HL-60/S4 treated with phorbol 12-myristate 13-acetate at 8.2 ng/mL for 4 days and 3 days (cell line): ENCODE measurements around the gene XPOT.

ENCODE experiments used
- in situ Hi-C: fragments of 300-500 bp; cut with MboI; formaldehyde crosslinking; loops from 2 replicates; pipeline ENCODE4 v1.15.0; 2022; ENCODE audit warnings: low sequenced_read_pairs

The XPOT gene

DNA sequence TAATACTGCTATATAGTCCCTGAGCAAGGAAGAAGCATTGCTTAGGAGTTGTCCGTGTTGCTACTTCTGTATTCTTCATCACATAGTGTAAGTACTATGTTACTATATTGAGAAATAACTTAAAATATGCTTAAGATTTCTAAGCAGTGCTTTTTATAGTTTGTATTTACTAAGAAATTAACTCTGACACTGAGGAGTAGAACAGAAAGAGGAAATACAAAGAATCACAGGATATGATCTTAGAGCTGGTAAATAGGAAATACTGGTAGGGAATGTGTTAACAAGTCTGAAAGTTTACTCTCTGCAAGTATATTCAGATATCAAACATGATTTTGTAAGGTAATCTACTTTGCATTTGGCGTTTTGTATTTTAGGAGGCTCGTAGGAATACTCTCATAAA is 15.5 kb downstream of the XPOT start:
- in situ Hi-C loops: no loop called here

DNA sequence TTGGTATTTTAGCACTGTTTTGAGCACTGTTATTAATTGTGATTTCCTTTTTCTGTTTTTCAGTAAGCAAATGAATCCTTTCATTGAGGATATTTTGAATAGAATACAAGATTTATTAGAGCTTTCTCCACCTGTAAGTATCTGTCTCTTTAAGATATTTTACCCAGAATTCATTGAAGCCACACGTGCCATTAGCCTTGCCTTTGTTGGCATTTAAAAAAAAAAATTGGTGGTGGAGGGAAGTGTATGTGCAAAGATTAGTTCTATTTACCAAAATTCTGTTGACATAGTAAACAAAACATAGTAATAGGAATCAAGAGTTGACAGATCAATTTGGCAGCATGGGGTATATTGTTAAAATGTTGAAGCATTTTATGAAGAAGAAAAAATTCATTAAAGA is 23.8 kb downstream of the XPOT start:
- in situ Hi-C loops: no loop called here

DNA sequence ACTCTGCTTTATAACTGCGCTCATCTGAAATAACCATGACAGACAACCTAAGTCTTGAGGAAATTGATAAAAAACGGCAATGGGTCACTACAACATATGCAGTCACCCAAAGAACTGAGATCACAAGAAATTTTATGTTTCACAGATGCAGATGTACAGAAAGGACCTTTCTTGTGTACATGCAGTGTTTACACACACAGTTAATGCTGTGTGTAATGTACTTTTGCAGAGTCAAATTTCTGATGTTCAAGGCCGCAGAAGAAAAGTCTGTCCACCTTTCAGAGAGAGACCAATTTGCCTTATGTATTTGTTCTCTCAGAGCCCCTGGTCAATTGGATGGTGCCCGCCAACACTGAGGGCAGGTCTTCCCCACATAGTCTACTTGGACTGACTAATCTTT is 24.8 kb downstream of the XPOT start:
- in situ Hi-C loops: no loop called here

DNA sequence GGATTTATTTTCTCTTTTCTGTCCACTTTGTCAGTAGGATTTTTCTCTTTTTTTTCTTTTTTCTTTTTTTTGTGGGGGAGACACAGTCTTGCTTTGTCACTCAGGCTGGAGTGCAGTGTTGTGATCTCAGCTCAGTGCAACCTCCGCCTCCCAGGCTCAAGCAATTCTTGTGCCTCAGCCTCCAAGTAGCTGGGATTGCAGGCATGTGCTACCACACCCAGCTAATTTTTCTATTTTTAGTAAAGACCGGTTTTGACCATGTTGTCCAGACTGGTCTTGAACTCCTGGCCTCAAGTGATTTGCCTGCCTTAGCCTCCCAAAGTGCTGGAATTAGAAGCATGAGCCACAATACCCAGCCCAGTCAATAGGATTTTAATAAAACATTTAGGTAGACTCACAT is 26.7 kb downstream of the XPOT start:
- in situ Hi-C loops: no loop called here

DNA sequence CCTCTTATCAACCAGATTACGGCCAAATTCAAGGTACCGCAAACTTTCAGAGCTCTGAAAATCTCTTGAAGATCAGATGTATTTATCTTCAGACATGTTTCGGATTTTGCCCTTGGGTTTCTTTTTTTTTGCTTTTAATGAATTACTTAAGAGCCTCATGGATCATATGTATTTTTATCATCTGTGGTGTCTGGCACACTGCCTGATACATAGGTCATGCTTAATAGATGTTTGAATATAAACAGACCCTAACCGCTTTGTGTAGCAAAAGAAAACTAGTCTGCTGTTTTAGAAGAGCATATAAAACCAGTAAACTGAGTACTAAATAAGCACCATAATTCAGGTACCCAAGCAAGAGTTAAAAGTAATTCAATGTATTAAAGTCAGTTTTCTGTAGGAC is 27.6 kb downstream of the XPOT start:
- in situ Hi-C loops: no loop called here

DNA sequence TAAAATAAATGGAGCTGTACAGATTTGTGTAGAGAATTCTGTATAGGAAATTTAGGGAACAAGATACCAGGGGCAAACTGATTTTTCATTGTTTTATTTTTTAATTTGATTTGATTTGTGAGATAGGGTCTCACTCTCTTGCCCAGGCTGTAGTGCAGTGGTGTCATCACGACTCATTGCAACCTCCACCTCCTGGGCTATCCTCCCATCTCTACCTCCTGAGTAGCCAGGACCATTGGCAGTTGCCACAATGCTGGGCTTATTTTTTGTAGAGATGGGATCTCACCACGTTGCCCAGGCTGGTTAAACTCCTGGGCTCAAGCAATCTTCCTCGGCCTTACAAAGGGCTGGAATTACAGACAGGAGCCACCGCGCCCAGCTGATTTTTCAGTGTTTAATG is 29.7 kb downstream of the XPOT start:
- in situ Hi-C loops: no loop called here

DNA sequence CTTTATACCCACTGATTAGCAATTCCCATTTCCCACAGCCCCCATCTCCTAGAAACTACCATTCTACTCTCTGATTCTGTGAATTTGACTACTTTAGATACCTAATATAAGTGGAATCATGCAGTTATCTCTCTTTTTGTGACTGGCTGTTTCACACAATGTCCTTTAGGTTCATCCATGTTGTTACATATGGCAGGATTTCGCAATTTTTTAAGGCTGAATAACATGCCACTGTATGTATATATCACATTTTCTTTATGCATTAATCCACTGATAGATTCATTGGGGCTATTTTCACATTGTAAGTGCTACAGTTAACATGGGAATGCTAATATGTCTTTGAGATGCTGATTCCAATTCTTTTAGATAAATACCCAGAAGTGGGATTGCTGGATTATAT is 35.9 kb downstream of the XPOT start:
- in situ Hi-C loops: no loop called here

DNA sequence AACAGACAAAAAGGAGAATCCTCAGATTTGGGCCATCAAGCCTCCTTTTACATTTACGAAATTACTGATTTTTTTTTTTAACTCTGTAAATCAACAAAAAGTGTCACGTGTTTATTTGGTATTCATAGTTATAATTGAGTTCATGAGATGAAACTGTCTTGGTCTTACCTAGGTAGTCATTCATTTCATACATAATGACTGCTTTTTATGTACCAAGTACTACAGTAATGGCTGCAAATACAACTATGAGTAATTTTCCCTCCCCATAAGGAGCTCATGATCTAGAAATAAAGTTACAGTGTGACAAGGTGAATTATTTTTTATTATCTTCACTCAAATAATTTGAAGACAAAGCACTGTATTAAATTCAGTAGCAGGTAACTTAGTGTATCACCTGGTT is 41.3 kb downstream of the XPOT start:
- in situ Hi-C loops: no loop called here

DNA sequence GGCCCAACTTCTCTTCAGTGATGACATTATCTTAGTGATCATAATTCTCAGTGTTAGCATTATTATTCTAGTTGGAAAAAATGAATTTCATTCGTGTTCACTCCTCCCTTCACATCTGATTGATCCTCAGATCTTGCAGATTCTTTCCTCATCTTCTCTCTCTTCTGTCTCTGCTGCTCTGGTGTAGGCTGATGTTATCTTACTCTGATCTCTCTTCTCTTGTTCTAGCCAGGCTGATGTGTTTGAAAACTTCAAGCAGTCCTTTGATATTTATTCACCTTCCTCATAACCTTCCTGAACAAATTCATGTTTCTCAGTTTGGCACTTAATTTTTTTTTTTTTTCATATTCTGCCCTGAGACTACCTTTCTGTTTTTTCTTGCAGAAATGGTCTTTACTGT is 42.1 kb downstream of the XPOT start:
- in situ Hi-C loops: no loop called here

DNA sequence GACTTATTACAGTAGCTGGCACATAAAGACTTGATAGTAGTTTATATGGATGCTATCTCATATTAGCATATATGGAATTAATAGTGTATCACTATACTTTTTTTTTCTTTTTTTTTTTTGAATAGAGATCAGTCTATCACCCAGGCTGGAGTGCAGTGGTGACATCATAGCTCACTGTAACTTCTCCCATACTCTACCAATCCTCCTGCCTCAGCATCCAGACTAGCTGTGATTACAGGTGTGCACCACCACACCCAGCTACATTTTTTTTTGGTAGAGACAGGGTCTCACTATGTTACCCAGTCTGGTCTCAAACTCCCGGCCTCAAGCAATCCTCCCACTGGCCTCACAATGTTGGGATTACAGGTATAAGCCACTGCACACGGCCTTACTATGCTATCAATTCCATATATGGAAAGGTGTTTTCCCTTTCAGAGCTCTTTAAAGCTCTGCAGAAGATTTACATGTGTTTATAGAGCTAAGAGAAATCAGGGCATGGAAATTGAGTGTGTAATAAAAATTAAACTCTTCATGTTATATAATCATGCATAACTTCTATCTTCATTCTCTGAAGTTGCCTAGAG is 46.0 kb downstream of the XPOT start:
- in situ Hi-C loops: no loop called here

DNA sequence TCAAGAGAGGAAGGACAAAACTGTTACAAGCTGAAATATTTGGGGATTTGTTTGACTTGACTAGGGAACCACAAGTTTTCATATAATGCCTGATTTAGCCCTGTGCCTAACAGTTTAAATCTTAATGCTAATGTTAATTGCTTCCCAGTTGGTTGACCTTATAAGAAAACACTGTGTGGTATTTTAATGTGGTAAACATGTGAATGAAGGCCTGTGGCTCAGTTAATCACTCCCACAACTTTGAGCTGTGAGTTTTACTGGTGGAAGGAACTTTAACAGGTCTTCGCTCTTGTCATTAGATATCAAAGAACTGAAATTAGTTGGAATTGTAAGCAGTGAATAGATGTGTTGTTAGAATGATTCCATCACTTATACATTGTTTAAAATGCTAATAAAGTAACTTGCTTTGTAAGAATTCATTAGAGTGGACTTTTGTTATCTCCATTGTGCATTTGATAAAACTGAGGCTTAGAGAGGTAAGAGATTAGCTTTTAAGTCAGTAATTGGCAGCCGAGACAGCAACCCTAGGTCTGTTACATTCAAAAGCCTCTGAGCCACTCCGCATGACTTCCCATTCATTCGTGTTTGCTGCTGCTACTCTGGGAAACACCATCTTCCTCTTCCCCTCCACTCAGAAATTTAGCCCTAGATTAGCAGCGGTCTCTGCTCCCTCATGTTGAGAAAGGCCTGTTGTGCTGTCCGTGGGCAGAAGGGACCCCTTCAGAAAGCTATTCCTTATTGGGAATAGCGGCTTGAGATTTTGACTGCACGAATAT is 46.7 kb downstream of the XPOT start:
- in situ Hi-C loops: no loop called here

DNA sequence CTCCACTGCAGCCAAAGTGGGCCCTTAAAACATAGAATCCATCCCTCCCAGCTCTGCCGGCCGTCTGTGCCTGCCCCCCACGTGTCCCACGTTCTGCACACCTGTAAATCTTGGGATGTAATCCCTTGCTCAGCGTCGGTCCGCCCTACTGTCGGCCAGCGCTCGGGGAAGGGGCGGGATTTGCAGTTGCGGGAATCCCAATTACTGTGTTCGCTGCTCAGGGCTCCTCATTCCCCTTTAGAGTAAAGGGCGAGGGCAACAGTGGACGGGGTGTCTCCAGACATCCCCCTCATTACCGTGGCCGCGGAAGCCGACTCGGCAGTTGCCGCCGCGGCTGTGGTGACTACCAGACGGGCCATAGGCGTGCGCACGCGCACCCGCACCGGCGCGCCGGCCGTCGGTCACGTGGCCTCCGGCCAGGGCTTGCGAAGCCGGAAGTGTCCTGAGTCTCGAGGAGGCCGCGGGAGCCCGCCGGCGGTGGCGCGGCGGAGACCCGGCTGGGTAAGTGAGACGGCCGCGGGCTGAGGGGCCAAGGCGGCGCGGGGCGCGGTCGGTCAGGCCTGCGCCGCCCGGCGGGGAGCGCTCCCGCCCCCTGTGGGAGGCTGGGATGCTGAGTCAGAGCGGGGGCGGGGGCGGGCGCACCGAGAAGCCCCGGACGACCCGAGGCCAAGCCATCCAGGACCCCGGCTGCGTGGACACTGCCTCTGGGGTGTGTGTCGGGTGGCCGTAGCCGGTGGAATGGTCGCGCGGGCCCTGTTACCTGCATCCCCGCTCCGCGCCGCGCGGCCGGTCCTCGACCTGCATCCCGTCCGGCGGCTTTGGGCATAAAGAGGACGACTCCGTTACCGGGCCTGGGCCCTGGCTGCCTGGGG is 47.7 kb downstream of the XPOT start, which contains the start of gene TBK1:
Gene TBK1 (plus strand): TSS at position 434 of the 872 bp plus-strand sequence. CDS start 3,751 bp downstream, outside the sequence.
- in situ Hi-C loops: no loop called here

DNA sequence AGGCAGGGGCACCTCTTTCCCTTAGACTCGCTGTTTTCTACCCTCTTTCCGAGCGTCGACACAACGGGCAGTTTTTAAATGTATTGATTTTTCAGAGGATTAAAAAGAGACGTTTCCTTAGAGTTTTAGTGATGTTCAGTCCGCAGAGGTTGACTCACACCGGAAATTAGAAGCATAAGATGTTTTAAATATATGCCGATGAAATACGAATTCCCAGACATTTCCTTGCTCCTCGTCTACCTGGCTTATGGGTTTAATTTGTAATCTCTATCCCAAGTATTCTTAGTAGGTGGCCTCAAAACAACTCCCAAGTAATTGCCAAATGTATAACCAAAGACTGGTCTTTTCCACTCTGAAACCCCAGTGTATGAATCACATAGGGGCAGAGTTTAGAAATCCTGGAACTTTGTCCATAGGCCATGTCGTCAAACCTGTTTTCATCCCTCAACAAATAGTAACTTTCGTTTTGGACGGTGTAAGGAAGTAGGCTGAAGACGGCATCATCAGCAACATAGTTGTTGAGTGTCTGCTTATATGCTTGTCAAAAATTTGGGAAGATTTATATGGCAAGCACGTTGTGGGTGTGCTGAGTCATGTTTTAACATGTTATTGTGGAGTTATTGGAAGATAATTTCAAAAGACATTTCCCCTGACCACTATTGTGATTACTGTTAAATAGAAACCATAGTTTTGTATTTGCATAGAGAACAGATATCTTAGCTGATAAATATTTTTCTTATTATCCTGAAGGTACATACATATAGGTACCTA is 48.6 kb downstream of the XPOT start:
- in situ Hi-C loops: no loop called here

DNA sequence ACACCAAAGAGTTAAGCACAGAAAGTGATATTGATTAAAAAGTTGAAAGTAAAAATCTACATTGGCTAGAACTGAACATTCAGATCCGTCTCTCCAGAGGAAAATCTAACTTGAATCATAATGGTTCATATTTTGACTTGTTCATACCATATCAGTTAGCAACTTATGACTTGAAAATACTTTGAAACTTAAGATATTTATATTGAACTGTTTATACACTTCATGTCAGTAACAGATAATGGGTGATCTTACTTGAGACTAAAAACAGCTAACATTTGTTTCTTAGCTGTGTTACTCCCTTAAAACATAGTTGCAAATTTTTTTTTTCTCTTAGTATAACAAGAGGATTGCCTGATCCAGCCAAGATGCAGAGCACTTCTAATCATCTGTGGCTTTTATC is 51.3 kb downstream of the XPOT start:
- in situ Hi-C loops: no loop called here

DNA sequence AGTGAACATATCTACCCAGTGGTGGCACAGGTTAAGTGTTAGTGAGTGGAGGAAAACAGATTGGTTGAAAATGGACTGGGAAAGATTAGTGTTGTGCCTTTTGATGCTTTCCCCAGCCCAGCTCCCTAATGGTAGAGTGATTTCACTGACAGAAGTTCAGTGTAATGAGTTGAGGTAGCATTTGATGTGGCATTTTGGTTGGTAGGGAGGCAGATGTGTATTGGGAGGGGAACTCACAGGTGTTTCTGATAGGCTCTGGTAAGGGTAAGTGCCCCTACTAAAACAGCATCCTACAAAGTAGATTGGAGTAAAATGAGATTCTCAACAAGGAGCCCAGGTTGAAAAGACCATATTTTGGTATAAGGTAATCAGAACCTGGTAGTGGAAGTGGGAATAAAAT is 51.9 kb downstream of the XPOT start:
- in situ Hi-C loops: no loop called here

DNA sequence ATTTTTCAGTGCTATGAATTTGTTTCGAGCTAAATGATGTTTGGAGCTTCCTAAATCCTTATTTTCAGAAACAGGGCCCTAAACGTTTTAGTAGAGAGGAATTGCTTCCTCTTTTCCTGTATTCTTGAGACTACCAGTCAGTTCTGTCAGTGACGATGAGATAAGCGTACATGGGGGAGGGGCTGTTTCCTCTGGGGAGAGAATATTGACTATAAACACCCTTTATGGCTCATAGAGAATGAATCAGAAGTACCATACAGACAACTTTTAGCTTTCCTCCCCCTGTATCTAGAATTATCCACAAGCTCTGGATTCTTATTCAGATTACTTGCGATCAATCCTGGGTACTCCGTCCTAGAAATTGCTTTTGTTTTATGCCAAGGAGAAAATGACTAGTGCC is 52.8 kb downstream of the XPOT start:
- in situ Hi-C loops: no loop called here

DNA sequence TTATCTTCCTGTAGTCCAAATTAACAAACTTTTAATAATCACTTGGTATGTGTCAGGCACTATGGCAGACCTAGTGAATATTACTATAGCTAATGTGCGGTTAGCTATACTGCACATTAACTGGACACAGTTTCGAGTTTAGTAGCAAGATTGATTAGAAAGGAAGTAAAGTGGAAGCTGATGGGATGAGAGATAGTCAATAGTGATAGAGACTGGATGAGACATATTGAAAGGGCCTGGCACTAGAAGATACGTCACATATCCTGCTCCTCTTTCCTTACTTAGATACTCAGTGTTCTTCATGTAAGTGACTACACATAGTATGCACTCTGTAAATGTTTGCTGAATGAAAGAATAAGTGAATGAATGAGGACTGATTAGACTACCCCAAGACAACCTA is 53.3 kb downstream of the XPOT start:
- in situ Hi-C loops: no loop called here

DNA sequence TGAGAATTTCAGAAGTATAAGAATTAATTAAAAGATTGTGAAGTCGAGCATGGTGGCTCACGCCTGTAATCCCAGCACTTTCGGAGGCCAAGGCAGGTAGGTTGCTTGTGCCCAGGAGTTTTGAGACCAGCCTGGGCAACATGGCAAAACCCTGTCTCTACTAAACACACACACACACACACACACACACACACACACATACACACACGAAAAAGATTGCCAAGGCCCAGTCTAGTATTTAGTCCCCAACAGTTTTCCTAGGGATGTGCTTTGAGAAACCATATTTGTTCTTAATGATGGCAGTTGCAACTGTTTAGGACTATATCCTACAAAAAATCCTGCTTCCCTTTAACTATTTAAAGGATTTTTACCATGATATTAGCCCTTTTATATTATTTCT is 53.7 kb downstream of the XPOT start:
- in situ Hi-C loops: no loop called here

DNA sequence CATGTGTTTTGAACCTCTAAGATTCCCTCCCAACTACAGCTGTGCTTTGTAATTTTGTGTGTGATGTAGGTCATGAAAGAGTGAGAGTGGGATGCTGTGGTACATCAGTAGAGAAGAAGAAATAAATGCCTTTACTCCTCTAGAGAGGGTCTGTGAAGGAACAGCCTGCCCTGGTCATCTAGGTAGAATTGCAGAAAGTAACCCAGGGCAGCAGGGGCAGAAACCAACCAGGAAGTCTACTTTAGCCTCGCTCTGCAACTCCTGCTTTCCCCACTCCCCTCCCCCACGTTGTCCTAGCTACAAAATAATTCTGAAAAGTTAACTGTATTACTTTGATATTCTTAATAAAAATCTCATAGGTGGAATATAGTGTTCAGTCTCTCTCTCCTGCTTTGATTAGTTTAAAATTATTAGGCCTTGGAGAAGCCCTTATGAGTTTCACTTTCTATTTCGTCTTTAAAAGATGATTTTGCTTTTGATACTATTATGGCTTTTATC is 55.3 kb downstream of the XPOT start:
- in situ Hi-C loops: no loop called here

DNA sequence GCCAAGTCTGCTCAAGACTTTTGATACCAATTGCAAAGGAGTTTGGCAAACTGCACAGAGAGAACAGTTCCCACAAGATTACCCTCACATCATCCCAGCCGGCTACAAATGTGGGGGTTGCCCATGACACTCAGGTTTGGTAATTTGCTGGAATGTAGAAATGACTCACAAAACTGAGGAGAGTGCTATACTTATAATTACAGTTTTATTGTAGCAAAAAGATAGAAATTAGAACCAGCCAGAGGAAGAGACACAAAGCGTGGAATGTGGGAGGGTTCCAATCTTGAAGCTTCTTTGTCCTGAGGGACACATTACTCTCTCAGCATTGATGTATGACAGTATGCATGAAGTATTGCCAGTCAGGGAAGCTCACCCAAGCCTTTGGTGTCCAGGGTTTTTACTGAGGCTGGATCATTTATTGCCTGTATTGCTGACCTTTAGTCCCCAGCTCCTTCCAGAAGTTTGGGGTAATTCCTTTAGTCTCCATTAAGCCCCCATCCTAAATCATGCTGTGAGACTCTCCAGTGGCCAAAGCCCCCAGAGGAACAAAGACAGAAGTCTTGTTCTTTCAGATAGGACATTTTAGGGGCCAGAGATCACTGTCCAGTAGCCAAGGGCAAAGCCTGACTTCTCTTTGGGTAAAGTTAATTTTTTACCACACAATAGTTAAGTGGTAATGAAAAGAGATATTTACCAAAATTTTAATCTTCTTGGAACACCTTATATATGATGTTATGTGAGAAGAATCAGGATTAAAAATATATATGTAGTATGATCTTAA is 57.6 kb downstream of the XPOT start:
- in situ Hi-C loops: no loop called here
